HG03159 (cell line): ENCODE measurements around the gene PAPPA2.

Experiments
- ATAC-seq: cut with Tn5 transposase; IDR thresholded peaks from one replicate; pipeline ENCODE4 v1.9.1; 2021; ENCODE audit warnings: mild to moderate bottlenecking, moderate library complexity; ENCODE audit not compliant: unreplicated experiment

The PAPPA2 gene

GRCh38 chr1:176847052-176847451 lies 384.1 kb downstream of the PAPPA2 start:
- no peak for ATAC-seq

DNA sequence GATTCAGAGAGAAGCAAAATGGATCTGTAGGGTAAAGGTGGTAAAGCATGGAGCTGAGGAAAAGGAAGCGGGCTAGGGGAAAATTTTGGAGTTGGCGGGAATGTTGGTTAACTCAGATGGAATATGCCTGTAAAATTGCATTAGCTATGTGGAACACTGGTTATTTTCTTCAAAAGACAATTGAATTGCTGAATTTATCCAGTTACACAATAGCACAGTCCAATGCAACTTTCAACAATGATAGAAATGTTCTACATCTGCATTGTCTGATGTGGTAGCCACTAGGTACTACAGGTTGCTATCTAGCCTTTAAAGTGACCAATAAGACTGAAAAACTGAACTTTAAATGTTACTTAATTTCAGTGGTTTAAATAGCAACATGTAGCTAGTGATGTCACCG lies 386.3 kb downstream of the PAPPA2 start:
- ATAC-seq, result no peak

DNA sequence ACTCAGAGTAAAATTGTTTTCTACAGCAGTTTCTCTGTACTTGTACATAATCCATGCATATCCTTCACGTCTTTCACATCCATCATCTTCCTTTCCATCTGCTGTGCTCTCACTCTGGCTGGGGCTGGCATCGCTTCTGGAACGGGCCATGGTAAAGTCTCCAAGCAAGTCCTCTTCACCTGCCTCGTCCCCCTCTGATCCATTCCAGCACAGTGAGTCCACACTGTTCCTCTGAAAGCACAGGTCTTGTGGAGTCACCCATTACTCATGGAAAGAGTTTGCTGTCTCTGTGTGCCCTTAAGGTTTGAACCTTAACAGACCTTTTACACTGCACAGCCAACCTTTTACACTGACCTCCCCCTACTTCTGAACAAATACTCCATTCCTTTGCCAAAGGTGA lies 387.9 kb downstream of the PAPPA2 start:
- no peak for ATAC-seq

DNA sequence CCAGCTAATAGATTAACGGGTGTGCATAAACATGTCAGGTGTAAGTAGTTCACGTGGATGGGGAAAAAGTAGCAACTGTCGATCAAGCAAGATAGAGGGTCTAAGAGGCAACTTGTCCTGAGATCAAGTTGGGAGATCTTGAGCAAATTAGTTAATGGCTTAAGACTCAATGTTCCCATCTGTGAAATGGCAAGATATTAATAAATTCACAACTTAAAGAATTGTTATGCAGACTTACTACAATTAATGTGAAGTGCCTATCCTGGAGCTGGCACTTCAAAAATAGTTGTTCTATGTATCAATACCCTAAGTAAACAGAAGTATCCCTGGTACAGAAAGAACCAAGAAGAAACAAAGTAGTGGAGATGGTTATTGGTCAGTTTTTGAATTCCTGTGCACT lies 389.1 kb downstream of the PAPPA2 start:
- ATAC-seq, result no peak

GRCh38 chr1:176853503-176853902 lies 390.5 kb downstream of the PAPPA2 start:
- ATAC-seq, result no peak

DNA sequence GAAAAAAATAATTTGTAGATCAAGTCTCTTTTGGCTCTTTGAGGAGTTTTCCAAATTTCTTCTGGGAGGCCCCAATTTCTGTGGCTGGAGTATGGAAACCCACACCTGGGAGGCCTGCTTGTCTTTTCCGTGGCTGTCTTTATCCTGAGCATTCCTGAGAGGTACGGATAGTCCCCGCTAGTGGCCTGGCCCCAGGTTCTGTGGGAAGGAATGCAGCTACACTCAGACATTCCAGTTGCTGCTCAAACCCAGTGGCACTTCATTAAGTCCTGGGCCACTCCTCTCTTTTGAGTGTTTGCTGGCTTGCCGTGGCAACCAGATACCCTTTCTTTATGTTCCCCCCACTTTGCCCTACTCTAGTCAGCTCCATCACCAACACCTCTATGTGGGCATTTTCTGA lies 391.1 kb downstream of the PAPPA2 start:
- no peak for ATAC-seq

- no peak for ATAC-seq
Measured at GRCh38 chr1:176854758-176855745, 392.1 kb downstream of the PAPPA2 start.

DNA sequence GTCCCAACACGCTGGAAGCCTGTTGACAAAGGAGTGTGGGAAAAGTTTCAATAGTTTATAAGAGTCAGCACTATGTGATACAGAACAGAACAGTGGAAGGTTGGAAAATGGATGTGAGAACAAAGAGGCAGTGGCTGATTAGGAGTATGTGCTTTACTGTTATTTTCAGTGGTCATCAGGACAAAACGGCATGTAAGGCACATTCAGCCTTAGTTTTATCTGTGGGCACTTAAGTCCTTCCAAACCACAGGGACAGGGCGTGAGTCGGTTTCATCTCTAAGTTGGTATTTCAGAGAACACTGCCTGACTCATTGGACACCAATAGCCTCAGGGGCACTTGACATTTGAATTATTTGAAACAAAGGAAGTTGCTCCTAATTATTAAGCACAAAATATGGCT lies 394.7 kb downstream of the PAPPA2 start:
- ATAC-seq, result no peak

DNA sequence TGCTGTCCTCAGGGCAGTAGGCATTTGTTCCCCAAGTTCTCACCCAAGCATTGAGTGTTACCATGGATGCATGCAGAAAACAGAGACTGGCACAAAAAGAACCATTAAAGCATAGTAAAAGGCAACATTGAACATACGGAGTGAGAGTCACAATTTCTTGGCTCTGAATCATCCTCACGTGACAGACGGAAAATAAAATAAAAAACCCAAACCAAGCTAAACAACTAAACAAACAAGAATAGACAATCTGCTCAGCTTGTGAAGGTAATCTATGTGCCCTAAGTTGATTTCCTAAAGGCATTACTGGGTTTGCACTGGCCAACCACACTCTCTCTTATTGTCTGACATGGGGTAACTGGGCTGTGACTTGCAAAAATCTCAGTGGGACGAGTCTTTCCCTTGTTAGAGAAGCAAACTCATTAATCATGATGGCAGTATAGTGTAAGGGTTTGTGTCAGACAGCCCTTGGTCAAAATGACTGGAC lies 395.5 kb downstream of the PAPPA2 start:
- ATAC-seq, result no peak

DNA sequence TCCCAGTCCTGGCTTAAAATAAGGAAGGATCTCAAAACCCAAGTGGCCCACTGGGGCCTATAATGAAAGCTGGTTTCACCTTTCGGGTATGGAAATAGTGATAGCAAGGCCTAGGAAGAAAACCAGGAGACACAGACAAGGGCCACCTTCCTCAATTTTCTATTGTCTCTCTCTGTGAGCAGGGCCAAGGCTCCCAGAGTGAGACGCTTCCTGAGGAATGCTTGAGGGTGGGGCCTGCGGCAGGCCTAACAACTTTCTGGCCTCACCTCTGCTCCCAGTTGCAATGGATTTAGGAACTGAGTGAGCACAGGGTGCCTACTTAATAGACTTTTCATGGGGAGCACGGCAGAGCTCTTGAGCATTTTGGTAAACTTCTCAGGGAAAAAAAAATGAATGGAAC lies 400.6 kb downstream of the PAPPA2 start:
- no peak for ATAC-seq

DNA sequence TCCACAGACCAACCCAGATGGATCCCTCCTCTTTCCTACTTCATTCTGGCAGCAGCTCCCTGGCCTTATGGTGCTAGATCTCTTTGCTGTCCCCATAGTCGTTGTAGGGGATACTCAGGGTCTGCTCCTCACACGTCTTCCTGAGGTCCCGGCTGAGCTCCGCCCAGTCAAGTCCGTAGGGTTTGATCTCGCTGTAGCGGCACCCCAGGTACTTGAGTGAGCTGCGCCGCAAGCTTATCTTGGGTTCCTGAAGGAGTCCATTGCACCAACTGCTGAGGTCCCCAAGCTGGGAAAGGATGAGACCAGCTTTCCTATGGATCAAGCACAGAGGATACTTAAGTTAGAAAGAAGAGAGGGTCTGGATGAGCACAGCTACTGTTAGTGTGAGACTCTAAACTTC lies 401.2 kb downstream of the PAPPA2 start:
- ATAC-seq, result no peak

DNA sequence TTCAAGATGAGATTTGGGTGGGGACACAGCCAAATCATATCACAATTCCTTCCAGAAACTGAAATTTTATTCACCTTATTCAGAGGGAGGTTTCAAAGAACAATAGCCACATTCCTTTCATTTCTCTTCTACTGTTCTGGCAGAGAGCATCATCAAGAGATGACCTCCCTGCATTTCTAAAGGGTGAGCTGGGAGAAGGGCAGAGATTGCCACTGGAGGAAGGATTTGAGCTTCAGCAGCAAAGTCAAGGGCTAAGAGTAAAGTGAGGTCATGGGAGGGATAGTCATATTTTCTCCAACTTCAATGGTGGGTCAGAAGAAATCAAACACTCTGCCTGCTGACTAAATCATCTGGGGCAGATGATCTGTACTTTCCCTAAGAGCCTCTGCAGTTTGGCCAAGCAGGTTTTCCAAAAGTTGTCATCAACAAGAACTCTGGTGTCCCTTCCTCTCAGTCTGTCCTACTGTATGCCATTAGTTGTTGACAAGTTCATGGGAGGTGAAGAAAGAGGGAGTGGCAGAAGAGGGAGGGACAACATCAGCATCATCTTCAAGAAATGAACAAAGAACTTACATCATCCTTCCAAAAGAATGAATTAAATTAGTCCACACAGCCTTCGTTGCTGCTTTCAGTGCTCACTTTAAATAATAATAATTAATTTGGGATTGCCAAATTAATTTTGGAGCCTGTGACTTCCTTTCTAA lies 403.2 kb downstream of the PAPPA2 start:
- ATAC-seq, result no peak

GRCh38 chr1:176869577-176869976 lies 406.6 kb downstream of the PAPPA2 start:
- ATAC-seq, result no peak

GRCh38 chr1:176876966-176877515 lies 414.1 kb downstream of the PAPPA2 start:
- no peak for ATAC-seq

DNA sequence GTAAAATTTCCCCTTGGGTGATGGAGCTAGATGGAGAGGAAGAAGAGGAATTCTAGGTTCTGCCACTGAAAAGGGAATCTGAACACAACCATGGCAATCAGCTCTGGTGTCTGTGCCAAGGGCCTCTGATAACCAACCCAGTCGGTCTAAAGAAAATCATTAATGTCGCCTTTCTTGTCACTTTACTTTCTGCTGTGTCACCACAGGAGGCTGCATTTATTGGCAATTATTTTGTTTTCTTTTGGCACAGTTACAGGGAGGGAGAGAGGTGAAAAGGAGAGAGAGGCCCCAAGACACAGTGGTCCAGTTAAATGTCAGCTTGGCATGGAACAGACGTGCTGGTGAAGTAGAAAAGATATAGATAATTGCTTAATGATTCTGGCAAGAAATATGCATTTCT lies 414.6 kb downstream of the PAPPA2 start:
- ATAC-seq, result no peak

GRCh38 chr1:176878750-176879536 lies 416.0 kb downstream of the PAPPA2 start:
- no peak for ATAC-seq

DNA sequence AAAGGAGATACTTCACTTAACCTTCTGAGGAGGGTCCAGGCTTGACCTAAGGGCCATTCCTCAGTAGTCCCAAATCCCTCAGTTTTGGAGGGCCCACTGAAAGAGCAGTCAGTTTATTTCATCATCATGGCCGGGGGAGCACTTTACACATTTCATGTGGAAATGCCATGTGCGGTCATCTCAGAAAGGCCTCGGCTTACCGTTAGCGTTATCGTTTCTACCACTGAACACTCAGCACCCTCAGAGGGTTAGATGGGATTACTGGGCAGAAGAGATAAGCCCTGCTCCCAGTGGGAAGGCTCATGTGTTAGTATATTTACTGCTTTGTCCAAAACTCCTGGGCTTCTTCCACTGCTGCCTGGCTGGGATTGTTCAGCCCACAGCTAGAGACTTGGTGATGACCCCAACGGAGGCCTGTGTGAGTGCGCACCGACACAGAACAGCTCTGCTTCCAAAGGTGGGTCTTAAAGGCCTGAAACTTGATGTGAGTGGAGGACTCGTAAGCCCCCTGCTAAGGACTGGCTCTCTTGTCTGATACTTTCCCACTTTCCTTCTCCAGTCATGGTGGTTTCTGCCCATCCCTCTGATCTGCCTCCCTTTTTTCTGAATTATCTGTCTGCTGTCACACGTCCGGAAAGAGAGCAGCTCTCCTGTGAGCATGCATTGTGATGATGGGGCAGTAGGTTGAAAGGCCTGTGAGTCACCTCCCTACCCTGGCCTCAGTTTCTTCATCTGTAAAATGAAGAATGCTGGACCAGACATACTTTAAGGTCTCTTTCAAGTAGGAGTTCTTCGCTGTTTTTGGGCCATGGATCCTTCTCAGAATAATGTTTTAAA lies 417.0 kb downstream of the PAPPA2 start:
- ATAC-seq, result no peak

DNA sequence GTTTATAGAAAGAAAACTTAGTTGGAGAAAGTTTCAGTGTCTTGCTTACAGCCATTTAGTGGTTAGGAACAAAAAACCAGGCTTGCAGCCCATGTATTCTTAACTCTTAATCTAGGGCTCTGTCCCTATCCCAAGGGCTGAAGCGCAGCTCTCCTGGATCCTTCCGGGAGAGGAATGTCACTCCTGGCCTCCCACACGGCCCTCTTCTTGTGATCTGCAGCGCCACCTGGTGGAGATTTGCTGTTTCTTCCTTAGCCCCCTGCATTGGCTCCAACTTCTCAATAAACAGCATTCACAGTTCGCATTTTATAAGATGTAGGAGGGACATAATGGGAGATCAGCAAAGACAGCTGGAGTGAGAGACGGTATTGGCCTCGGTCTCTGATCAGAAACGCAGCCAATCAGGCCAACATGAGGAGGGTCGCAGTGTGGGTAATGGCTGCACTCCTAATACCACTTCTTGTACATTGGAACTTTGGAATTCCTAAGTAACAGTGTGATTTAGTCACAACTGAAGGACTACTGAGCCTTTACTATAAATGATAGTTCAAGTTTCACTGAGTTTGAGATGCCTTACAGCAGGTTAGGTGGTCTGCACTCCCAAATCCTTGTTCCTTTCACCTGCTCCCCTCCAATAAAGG lies 418.1 kb downstream of the PAPPA2 start:
- ATAC-seq, result peak; percentile 65

GRCh38 chr1:176884286-176884685 lies 421.3 kb downstream of the PAPPA2 start:
- no peak for ATAC-seq
